Gastroesophageal sphincter (tissue), 4 donors: Measurements from ENCODE around the gene CLASRP. TPM values are rescaled to one million over a fixed set of nuclear protein-coding genes. Genes with fewer than 3 reads are reported as not detected.

Source experiments
- ATAC-seq: fragments of 150-250 bp; one replicate; pipeline ENCODE4 v1.9.1; 2016; ENCODE audit warnings: mild to moderate bottlenecking, moderate library complexity
- H3K27ac ChIP-seq, 4 donors: fragments of 200-600 bp; sonication (generic) in 3 of 4; 1 replicate in 3 of 4; 2 replicates in 1 of 4; pipeline ENCODE4 v1.5.1; 2016 to 2019
- H3K27me3 ChIP-seq: fragments of 200-600 bp; sonication (generic); one replicate; pipeline ENCODE4 v1.5.1; 2019
- H3K36me3 ChIP-seq, 2 donors: fragments of 200-600 bp; sonication (generic); one replicate each; pipeline ENCODE4 v1.5.1; 2019; ENCODE audit warnings: control low read depth in 1 of 2
- H3K4me1 ChIP-seq, 3 donors: fragments of 200-600 bp; sonication (generic); 1 replicate in 2 of 3; 2 replicates in 1 of 3; pipeline ENCODE4 v1.5.1; 2016 to 2019; ENCODE audit warnings: control low read depth in 2 of 3
- H3K4me3 ChIP-seq, 2 donors: fragments of 200-600 bp; sonication (generic); one replicate each; pipeline ENCODE4 v1.5.1; 2019; ENCODE audit warnings: mild to moderate bottlenecking in 1 of 2, moderate library complexity in 1 of 2
- H3K9me3 ChIP-seq, 3 donors: fragments of 200-600 bp; sonication (generic); one replicate each; pipeline ENCODE4 v1.5.1; 2017 to 2019; ENCODE audit warnings: control low read depth in 2 of 3
- EP300 ChIP-seq: sonication (generic); formaldehyde crosslinking; IDR thresholded peaks from one replicate; pipeline ENCODE4 v1.6.1; 2017; ENCODE audit warnings: antibody characterized with exemption, mild to moderate bottlenecking
- POLR2A ChIP-seq, 2 donors: fragments of 450-650 bp; IDR thresholded peaks; one replicate each; pipeline ENCODE4 v1.6.1; 2017; ENCODE audit warnings: antibody characterized with exemption in 2 of 2, mild to moderate bottlenecking in 2 of 2, moderate library complexity in 1 of 2
- POLR2AphosphoS5 ChIP-seq: sonication (generic); formaldehyde crosslinking; IDR thresholded peaks from one replicate; pipeline ENCODE4 v1.6.1; 2017; ENCODE audit warnings: antibody characterized with exemption
- WGBS, 2 donors: methylation state at CpG; one replicate each; pipeline ENCODE4 v1.1.5; 2018; ENCODE audit warnings: low coverage in 1 of 2; 5-methylcytosine and 5-hydroxymethylcytosine counted together
- total RNA-seq, 4 donors: library from RNA; depleted of rRNA; stranded (reverse); fragments of >200 nt; gene quantifications; one replicate each; pipeline ENCODE4 v1.1.0, GENCODE V29; 2016
- TF ChIP-seq, protein P1 (sequence below), 4 experiments: fragments of 200-600 bp in 2 of 4; fragments of 450-650 bp in 2 of 4; sonication (generic) in 1 of 4; IDR thresholded peaks; one replicate each; pipeline ENCODE4 v1.5.1; 2017 to 2019; ENCODE audit warnings: antibody characterized with exemption in 4 of 4, mild to moderate bottlenecking in 2 of 4, moderate library complexity in 2 of 4

The CLASRP gene
- total RNA-seq, 4 donors from 2014 or later = 33.6 to 82.5 (median 54.7) TPM

DNA sequence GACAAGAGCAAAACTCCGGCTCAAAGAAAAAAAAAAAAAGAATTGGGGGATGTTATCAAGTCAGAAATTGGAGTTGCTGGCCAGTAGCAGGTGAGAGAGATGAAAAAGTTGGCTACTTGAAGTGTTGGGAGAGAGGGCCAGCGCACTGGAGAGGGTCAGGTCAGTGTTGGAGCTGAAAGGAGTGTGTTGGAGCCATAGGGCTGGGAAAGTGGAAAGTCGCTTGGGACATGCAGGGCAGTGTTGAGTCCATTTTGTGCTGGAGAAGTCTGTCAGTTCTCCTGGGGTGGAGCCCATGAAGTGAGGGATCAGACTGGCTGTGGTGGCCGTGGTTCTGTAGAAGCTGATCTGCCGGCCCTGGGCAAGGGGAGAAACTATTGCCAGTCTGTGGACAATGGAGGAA, 55.9 kb downstream of the CLASRP start:
- Histone ChIP-seq H3K9me3 (no peaks in the 10 kb centered on the region), H3K4me1 (peaks cover 0 to 87% (median 36%) of the 10 kb centered on the region in 3 donors), H3K27ac (no peak overlapping the region), H3K27me3 (no peaks in the 10 kb centered on the region), H3K4me3 (no peak overlapping the region), H3K36me3 (peaks cover 0 to 10% of the 10 kb centered on the region in 2 donors)
- TF ChIP-seq, protein P1, sequence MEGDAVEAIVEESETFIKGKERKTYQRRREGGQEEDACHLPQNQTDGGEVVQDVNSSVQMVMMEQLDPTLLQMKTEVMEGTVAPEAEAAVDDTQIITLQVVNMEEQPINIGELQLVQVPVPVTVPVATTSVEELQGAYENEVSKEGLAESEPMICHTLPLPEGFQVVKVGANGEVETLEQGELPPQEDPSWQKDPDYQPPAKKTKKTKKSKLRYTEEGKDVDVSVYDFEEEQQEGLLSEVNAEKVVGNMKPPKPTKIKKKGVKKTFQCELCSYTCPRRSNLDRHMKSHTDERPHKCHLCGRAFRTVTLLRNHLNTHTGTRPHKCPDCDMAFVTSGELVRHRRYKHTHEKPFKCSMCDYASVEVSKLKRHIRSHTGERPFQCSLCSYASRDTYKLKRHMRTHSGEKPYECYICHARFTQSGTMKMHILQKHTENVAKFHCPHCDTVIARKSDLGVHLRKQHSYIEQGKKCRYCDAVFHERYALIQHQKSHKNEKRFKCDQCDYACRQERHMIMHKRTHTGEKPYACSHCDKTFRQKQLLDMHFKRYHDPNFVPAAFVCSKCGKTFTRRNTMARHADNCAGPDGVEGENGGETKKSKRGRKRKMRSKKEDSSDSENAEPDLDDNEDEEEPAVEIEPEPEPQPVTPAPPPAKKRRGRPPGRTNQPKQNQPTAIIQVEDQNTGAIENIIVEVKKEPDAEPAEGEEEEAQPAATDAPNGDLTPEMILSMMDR (IDR thresholded peaks at IDR 0.05) = no peak
- no peak for TF ChIP-seq POLR2A (IDR thresholded peaks at IDR 0.05)
- TF ChIP-seq EP300 = no peak
- TF ChIP-seq POLR2AphosphoS5 = no peak
- 69 to 85% methylated on average over 3 to 4 of the region's 5 CpGs for WGBS, 2 donors
- ATAC-seq = no peak

GRCh38 chr19:45095496-45096413, 56.9 kb downstream of the CLASRP start:
- Histone ChIP-seq H3K4me1 (peaks cover 0 to 88% (median 33%) of the 10 kb centered on the region in 3 donors), H3K27ac (no peak overlapping the region), H3K4me3 (no peak overlapping the region), H3K27me3 (no peaks in the 10 kb centered on the region), H3K9me3 (no peaks in the 10 kb centered on the region), H3K36me3 (no peaks in the 10 kb centered on the region)
- WGBS, 2 donors = 81 to 82% methylated on average over 6 of the region's 14 CpGs
- no peak for TF ChIP-seq EP300
- TF ChIP-seq, protein P1 (IDR thresholded peaks at IDR 0.05) = no peak
- no peak for TF ChIP-seq POLR2AphosphoS5
- TF ChIP-seq POLR2A (IDR thresholded peaks at IDR 0.05) = no peak
- no peak for ATAC-seq

GRCh38 chr19:45096700-45097099, 57.9 kb downstream of the CLASRP start:
- 75 to 91% methylated on average over 3 to 4 of the region's 7 CpGs for WGBS, 2 donors
- Histone ChIP-seq H3K36me3 (no peaks in the 10 kb centered on the region), H3K4me1 (peaks cover 0 to 83% (median 30%) of the 10 kb centered on the region in 3 donors), H3K9me3 (no peaks in the 10 kb centered on the region), H3K27me3 (no peaks in the 10 kb centered on the region), H3K27ac (no peak overlapping the region), H3K4me3 (no peak overlapping the region)
- TF ChIP-seq EP300 = no peak
- TF ChIP-seq, protein P1 (IDR thresholded peaks at IDR 0.05) = no peak
- no peak for TF ChIP-seq POLR2AphosphoS5
- TF ChIP-seq POLR2A (IDR thresholded peaks at IDR 0.05) = no peak
- no peak for ATAC-seq

- TF ChIP-seq, protein P1 (IDR thresholded peaks at IDR 0.05) = no peak
- TF ChIP-seq POLR2A (IDR thresholded peaks at IDR 0.05) = no peak
- no peak for TF ChIP-seq EP300
- TF ChIP-seq POLR2AphosphoS5 = no peak
Observed at GRCh38 chr19:45097450-45097775, 58.6 kb downstream of the CLASRP start.

More at GRCh38 chr19:45097450-45097775, 58.6 kb downstream of the CLASRP start:
- H3K27me3 ChIP-seq = no peaks in the 10 kb centered on the region
- no peak overlapping the region for H3K4me3 ChIP-seq
- peak overlapping the region in 1 of 4 donors; percentile 45 for H3K27ac ChIP-seq
- ATAC-seq = no peak
- H3K4me1 ChIP-seq = peaks cover 0 to 78% (median 30%) of the 10 kb centered on the region in 3 donors
- 75 to 100% methylated on average over 1 to 4 of the region's 7 CpGs for WGBS, 2 donors
- H3K36me3 ChIP-seq = no peaks in the 10 kb centered on the region
- H3K9me3 ChIP-seq = no peaks in the 10 kb centered on the region
